Stimulated activated CD4-positive, alpha-beta T cell treated with anti-CD3 and anti-CD28 coated beads, Interleukin-4, amount 100 ng/mL, for 1 hour (primary cell): ENCODE measurements around the gene ENHO.
"Not testable (repeated sequence)": the region's sequence is repeated elsewhere in the genome, so short reads cannot be mapped to it uniquely, and the experiment has no call there.

Source experiments
- DNase-seq: peaks from one replicate; pipeline ENCODE4 v3.0.0-alpha.2; 2020

The ENHO gene

GRCh38 chr9:34505370-34506120 is 17.2 kb downstream of the ENHO start:
- DNase-seq: no peak

GRCh38 chr9:34503406-34503805 is 19.4 kb downstream of the ENHO start:
- DNase-seq: no peak

GRCh38 chr9:34502891-34503290 is 19.9 kb downstream of the ENHO start:
- no peak for DNase-seq

- DNase-seq: no peak
Observed at GRCh38 chr9:34502471-34502870, 20.3 kb downstream of the ENHO start.

GRCh38 chr9:34501889-34502425 is 20.8 kb downstream of the ENHO start:
- no peak for DNase-seq

- no peak for DNase-seq
Observed at GRCh38 chr9:34501372-34501771, 21.4 kb downstream of the ENHO start.

- peak; percentile 75 for DNase-seq
Observed at GRCh38 chr9:34500623-34501267, 22.0 kb downstream of the ENHO start.

- DNase-seq: no peak
Observed at GRCh38 chr9:34499076-34499475, 23.7 kb downstream of the ENHO start.

GRCh38 chr9:34498553-34498952 is 24.2 kb downstream of the ENHO start:
- DNase-seq: no peak

- no peak for DNase-seq
Observed at GRCh38 chr9:34496149-34496712, 26.6 kb downstream of the ENHO start.

GRCh38 chr9:34493972-34494535 is 28.7 kb downstream of the ENHO start:
- peak; percentile 17 for DNase-seq

GRCh38 chr9:34492051-34492450 is 30.7 kb downstream of the ENHO start:
- DNase-seq: no peak

- no peak for DNase-seq
Observed at GRCh38 chr9:34491596-34491995, 31.2 kb downstream of the ENHO start.

- DNase-seq: no peak
Observed at GRCh38 chr9:34490760-34491159, 32.0 kb downstream of the ENHO start.

GRCh38 chr9:34490360-34490759 is 32.4 kb downstream of the ENHO start:
- DNase-seq: no peak

GRCh38 chr9:34486572-34486971 is 36.2 kb downstream of the ENHO start:
- DNase-seq: no peak

- no peak for DNase-seq
Observed at GRCh38 chr9:34485822-34486221, 37.0 kb downstream of the ENHO start.

- DNase-seq: no peak
Observed at GRCh38 chr9:34484678-34485077, 38.1 kb downstream of the ENHO start.

GRCh38 chr9:34482746-34483145 is 40.0 kb downstream of the ENHO start:
- DNase-seq: not testable (repeated sequence)

GRCh38 chr9:34481620-34482019 is 41.2 kb downstream of the ENHO start:
- DNase-seq: not testable (repeated sequence)

GRCh38 chr9:34479431-34479866 is 43.3 kb downstream of the ENHO start:
- no peak for DNase-seq

GRCh38 chr9:34477541-34477940 is 45.2 kb downstream of the ENHO start:
- no peak for DNase-seq

GRCh38 chr9:34475097-34475496 is 47.7 kb downstream of the ENHO start:
- DNase-seq: no peak
